Measurements from ENCODE around the gene FAM219B. TPM values are rescaled to one million over a fixed set of nuclear protein-coding genes. Genes with fewer than 3 reads are reported as not detected.

FAM219B gene
- total RNA-seq (ENCODE audit: low replicate concordance): 22.7 and 35.9 TPM in 2 replicates

GRCh38 chr15:74906450-74907162 lies at the start of gene FAM219B:
FAM219B (minus strand) TSS chr15:74906851; CDS start chr15:74906800, 51 bp downstream.
- no peak for TF ChIP-seq CTCF (IDR thresholded peaks at IDR 0.05; ENCODE audit: insufficient read depth, low read length)
- DNase-seq (ENCODE audit: low read depth): peak; percentile 85

GRCh38 chr15:74955796-74956647 lies 49.4 kb upstream of the FAM219B start:
- peak overlapping the region; percentile 64 for H3K4me3 ChIP-seq (ENCODE audit: low read depth, low read length)
- peak; percentile 60 for DNase-seq (ENCODE audit: low read depth)
- TF ChIP-seq CTCF (IDR thresholded peaks at IDR 0.05; ENCODE audit: insufficient read depth, low read length): peak; percentile 40

More at GRCh38 chr15:74906450-74907162, at the start of gene FAM219B:
- peak within 1 kb of the TSS; percentile 82 for H3K4me3 ChIP-seq (ENCODE audit: low read depth, low read length)

GRCh38 chr15:74955017-74955416 lies 48.4 kb upstream of the FAM219B start:
- TF ChIP-seq CTCF (IDR thresholded peaks at IDR 0.05; ENCODE audit: insufficient read depth, low read length): no peak
- peak overlapping the region; percentile 64 for H3K4me3 ChIP-seq (ENCODE audit: low read depth, low read length)
- DNase-seq (ENCODE audit: low read depth): no peak

- DNase-seq (ENCODE audit: low read depth): peak; percentile 88
- TF ChIP-seq CTCF (IDR thresholded peaks at IDR 0.05; ENCODE audit: insufficient read depth, low read length): no peak
- H3K4me3 ChIP-seq (ENCODE audit: low read depth, low read length): peak overlapping the region; percentile 64
Measured at GRCh38 chr15:74954515-74954914, 47.9 kb upstream of the FAM219B start.

- no peak for TF ChIP-seq CTCF (IDR thresholded peaks at IDR 0.05; ENCODE audit: insufficient read depth, low read length)
- H3K4me3 ChIP-seq (ENCODE audit: low read depth, low read length): no peak overlapping the region
- DNase-seq (ENCODE audit: low read depth): no peak
Measured at GRCh38 chr15:74951006-74951405, 44.4 kb upstream of the FAM219B start.

- DNase-seq (ENCODE audit: low read depth): peak; percentile 83
- no peak overlapping the region for H3K4me3 ChIP-seq (ENCODE audit: low read depth, low read length)
- TF ChIP-seq CTCF (IDR thresholded peaks at IDR 0.05; ENCODE audit: insufficient read depth, low read length): peak; percentile 99
Measured at GRCh38 chr15:74950078-74950908, 43.6 kb upstream of the FAM219B start.
